Endometrial microvascular endothelial cells (primary cell): ENCODE measurements around the gene SUSD3. TPM values are rescaled to one million over a fixed set of nuclear protein-coding genes. Genes with fewer than 3 reads are reported as not detected.

Source experiments
- in situ Hi-C: cut with HindIII; loops from 2 replicates; pipeline ENCODE4 v1.10.0; 2017; ENCODE audit warnings: low sequenced_read_pairs, low pct_unique_long_range_greater_than_20kb; ENCODE audit errors: inconsistent ontology term
- total RNA-seq: library from RNA; depleted of rRNA; stranded (reverse); fragments of >200 nt; gene quantifications from one replicate; pipeline ENCODE4 v1.2.3, GENCODE V29; 2015; ENCODE audit errors: inconsistent ontology term

Gene SUSD3
- total RNA-seq, 1 donor from 2014 or later: not detected

GRCh38 chr9:93027750-93028149 is 30.8 kb upstream of the SUSD3 start:
- in situ Hi-C loops: no loop called here

GRCh38 chr9:93028448-93029006 is 30.0 kb upstream of the SUSD3 start:
- in situ Hi-C loops: no loop called here

DNA sequence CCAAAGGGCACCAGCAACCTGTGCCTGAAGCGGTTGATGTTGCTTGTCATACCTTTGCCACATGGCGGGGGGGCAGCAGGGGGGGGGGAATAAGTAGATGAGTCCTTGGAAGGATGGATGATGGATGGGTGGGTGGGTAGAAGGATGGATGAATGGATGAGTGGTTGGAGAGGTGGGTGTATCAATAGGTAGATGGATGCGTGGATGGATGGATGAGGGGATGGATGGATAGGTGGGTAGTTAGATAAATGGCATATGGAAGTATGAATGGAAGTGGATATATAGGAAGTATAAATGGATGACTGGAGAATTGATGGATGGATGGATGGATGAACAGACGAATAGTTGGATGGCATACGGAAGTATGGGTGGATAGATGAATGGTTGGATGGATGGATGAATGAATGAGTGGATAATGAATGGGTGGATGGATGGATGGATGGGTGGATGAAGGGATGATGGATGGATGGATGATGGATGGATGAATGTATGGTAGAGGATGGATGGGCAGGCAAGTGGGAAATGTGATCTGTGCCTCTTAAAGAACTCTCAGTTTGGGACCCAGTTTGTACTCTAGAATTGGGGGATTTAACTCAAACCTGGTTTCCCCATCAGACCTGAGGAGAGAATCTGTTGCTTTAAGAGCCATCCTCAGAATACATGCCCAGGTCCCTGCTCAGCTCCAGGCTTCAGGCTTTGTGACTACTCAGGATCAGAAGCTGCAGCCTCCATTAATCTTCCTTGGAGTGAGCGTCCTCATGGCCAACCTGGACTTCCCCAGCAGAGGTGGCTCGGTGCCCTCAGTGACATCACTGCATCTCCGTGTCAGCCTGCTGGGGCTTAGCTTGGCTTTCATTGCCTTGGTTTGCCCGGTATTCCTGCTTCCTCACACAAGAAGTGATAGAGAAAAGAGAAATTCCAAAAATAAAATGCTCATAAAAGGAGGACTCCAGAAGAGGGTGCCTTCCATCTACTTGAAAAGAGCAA is 27.6 kb upstream of the SUSD3 start:
- in situ Hi-C loops: no loop called here

DNA sequence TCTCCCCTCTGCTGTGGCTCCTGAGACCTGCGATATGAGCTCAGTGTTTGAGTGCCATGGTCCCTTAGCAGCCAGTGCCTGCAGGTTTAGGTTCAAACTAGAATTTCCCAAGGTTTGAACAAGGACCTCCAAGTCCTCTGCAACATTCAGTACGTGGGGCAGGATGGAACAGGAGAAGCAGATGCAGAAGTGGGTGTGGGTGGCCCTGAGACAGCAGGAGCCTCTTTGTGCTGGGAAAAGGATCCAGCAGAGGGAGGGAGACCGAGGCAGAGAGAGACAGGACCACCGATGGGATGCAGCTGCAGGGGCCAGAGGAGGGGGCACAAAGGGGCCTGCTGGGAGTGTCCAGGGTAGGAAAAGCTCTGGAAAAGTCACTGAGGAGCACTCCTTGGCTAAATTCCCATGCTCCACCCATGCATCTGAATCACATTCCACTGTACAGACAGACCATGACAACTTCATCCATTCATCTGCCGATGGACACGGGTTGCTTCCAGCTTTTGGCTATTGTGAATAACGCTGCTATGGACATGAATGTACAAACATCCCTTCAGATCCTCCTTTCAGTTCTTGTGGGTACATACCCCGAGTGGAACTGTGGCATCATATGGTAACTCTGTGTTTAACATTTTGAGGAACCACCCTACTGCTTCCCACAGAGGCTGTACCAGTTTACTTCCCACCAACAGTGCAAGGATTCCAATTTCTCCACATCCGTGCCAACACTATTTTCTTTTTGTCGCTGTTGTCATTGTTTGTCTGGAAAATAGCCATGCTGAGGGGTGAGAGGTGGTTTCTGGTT is 26.7 kb upstream of the SUSD3 start:
- in situ Hi-C loops: no loop called here

- in situ Hi-C loops: no loop called here
Observed at GRCh38 chr9:93032545-93032944, 26.0 kb upstream of the SUSD3 start.

DNA sequence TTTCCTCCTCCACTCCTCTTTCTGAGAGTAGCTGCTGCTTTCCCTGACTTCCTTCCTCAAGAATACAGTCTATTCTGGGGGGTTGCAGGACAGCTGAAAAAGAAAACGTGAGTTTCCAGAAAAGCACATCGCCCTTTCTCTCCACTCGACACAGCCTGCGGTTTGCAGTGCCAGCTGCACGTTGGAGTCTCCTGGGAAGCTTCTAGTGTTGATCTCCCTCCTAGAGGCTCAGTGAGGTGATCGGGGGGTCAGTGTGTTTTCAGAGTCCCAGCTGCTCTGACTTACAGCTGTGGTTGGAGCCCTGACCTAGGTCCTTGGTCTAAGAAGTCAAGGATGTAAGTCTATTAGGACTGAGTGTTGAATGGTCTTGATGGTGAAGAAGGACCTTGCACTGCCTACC is 25.0 kb upstream of the SUSD3 start:
- in situ Hi-C loops: no loop called here

DNA sequence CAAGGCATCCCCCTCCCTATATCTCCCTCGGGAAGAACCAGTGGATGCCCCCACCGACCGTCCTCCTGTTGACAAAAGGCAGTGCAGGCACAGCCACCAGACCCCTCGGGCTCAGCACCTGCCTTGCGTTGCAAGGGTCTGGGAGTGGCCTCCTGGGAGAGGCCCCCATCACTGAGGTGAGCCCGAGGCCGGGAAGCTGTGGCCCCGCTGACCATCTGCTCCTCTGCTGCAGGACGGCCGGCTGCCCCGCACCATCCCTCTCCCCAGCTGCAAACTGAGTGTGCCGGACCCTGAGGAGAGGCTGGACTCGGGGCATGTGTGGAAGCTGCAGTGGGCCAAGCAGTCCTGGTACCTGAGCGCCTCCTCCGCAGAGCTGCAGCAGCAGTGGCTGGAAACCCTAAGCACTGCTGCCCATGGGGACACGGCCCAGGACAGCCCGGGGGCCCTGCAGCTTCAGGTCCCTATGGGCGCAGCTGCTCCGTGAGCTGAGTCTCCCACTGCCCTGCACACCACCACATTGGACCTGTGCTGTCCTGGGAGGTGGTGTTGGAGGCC is 23.3 kb upstream of the SUSD3 start:
- in situ Hi-C loops: no loop called here

DNA sequence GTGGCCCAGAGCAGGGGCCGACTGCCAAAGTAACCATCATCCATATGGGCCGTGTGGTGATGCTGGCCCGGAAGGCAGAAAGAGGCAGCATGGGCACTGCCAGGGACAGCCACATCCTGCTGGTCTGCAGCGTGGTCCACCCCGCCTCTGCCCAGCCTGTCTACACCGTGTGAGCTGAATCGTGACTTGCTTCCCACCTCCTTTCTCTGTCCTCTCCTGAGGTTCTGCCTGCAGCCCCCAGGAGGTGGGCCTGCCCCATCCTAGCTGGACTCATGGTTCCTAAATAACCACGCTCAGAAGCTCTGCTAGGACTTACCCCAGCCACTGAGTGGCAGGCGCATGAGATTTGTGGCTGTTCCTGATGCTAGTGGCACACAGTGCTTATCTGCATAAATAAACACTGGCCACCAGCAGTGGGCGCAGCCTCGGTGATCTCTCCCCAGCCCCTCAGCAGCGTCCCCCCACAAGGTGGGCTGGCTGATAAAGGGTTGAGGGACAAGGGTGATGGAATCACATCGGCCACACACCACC is 22.6 kb upstream of the SUSD3 start:
- in situ Hi-C loops: no loop called here

GRCh38 chr9:93036887-93037475 is 21.5 kb upstream of the SUSD3 start:
- in situ Hi-C loops: no loop called here

- in situ Hi-C loops: no loop called here
Observed at GRCh38 chr9:93037476-93037971, 21.0 kb upstream of the SUSD3 start.

GRCh38 chr9:93038918-93039317 is 19.6 kb upstream of the SUSD3 start:
- in situ Hi-C loops: no loop called here

GRCh38 chr9:93039456-93039855 is 19.0 kb upstream of the SUSD3 start:
- in situ Hi-C loops: no loop called here

GRCh38 chr9:93039976-93040375 is 18.5 kb upstream of the SUSD3 start:
- in situ Hi-C loops: no loop called here

DNA sequence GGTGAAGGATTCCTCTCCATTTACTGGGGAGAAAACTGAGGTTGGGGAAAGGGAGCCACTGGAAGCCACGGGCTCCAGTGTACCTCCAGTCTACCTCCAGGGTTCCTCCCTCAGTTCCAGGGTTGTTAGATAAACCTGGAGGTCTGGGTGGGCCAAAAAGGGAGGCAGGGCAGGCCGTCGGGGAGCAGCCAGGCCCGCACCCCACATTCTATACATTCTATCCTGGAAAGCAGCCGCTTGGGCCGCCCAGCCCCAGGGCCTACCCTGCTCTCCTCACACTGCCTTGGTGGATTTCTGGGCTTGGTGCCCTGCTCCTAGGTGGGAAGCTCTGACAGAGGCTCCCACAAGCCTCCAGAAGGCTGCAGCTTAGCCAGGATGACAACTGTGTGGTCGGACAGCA is 18.1 kb upstream of the SUSD3 start:
- in situ Hi-C loops: no loop called here

DNA sequence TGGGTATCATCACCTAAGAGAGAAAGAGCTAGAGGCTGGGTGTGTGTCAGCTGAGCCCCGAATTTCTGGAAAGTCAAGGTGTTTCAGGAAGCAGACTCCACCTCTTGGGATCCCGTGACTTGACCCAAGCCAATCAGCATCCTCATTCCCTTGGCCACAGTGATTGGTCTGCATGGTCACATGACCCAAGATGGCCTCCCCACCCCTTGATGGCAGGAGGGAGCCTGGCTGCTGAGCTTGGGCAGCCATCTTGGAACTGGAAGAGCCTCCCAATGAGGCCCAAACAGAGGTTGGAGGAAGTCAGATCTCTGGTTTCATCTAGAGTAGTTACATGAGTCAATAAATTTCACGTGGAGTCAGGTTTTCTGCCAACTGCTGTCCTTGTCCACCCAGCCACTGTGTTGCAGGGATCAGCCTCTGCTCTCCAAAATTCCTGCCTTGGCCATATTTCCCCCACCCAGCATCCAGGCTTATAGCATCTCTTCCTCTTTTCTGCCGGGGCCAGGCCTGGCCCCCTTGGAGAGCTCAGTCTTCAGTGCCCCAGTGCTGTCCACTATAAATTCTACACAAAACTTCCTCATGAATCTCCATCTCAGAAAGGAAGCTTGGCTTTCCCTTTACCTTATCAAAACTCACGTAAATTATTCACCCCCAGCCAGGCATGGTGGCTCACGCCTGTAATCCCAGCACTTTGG is 17.2 kb upstream of the SUSD3 start:
- in situ Hi-C loops: no loop called here

- in situ Hi-C loops: no loop called here
Observed at GRCh38 chr9:93043122-93043521, 15.4 kb upstream of the SUSD3 start.

GRCh38 chr9:93045521-93045920 is 13.0 kb upstream of the SUSD3 start:
- in situ Hi-C loops: no loop called here
